ENCODE results near the gene TOMM20.

- TF ChIP-seq EZH2 (IDR thresholded peaks at IDR 0.05) (no peak), POLR2AphosphoS5 (IDR thresholded peaks at IDR 0.05; ENCODE audit: borderline replicate concordance, low read depth, low read length) (no peak)
These were observed 3.3 kb upstream of the TOMM20 start for GRCh38 chr1:235131961-235132360.

Data from SK-N-MC (cell line).